Forelimb muscle (tissue), 1 donor: Measurements from ENCODE around the gene SUCLG2. TPM values are rescaled to one million over a fixed set of nuclear protein-coding genes. Genes with fewer than 3 reads are reported as not detected.

Experiments
- DNase-seq: peaks from one replicate; pipeline ENCODE4 v3.0.0-alpha.2; 2013; ENCODE audit warnings: low read depth
- polyA plus RNA-seq: library from polyadenylated mRNA; unstranded; fragments of 120-200 nt; gene quantifications from one replicate; pipeline ENCODE4 v1.2.1, GENCODE V29; 2013; ENCODE audit not compliant: insufficient read length

SUCLG2 gene
- polyA plus RNA-seq, 1 donor: 31.6 TPM

DNA sequence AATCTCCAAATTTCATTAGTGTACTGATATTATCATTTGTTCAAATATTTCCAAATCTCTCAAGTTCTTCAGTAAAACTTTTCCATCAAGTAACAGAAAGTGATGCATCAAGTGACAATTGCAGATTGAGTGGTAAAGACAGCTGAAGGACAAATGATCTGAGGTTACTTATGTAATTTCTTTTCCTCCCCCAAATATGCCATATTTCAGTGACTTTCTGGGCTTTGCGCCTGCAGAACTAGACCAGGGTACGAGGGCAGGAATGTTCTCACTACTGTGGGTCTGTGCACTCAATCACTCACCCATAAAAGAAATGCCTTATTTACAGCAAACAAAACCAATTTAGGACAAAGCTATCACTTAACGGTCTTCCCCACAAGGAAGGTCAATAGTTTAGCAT, 4.7 kb downstream of the SUCLG2 start:
- no peak for DNase-seq

GRCh38 chr3:67648701-67649100, 5.7 kb downstream of the SUCLG2 start:
- DNase-seq: no peak

DNA sequence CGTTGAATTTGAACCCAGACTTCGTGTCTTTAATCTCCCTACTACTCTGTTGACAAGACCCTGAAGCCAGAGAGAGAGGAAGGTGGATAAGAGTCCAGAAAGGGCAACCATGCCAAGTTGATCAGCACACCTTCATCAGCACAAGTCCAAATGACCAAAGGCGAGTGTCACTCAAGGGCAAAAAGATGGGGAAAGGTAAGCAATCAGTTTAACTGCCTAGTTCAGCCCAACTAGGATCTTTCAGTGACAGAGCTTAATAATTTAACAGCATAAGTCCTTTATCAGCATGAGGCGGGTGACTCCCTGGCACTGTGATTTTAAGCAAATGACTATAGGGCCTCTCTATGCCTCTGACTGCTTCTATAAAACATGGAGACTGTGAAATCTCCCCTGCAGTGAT, 6.2 kb downstream of the SUCLG2 start:
- no peak for DNase-seq

DNA sequence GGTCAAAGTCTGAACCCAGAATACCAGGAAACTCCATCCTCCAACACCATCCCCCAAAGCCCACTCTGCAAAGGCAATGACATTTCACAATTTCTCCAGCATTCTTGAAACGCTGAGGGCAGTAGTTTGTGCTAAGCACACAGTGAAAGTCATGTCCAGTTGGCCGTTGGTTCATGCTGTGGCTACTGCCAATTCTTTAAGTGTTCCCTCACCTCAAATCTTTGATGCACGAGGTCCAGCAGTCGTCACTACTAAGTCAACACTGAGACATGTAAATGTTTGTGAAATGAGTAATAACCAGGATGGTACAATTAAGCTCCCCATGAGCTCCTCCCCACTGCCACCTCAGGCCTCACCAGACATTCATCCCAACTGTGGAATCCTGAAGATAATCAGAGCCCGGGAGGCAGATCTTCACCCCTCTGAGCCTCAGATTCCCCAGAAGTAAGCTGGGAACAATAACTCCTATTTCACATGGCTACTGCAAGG, 7.0 kb downstream of the SUCLG2 start:
- DNase-seq: no peak

DNA sequence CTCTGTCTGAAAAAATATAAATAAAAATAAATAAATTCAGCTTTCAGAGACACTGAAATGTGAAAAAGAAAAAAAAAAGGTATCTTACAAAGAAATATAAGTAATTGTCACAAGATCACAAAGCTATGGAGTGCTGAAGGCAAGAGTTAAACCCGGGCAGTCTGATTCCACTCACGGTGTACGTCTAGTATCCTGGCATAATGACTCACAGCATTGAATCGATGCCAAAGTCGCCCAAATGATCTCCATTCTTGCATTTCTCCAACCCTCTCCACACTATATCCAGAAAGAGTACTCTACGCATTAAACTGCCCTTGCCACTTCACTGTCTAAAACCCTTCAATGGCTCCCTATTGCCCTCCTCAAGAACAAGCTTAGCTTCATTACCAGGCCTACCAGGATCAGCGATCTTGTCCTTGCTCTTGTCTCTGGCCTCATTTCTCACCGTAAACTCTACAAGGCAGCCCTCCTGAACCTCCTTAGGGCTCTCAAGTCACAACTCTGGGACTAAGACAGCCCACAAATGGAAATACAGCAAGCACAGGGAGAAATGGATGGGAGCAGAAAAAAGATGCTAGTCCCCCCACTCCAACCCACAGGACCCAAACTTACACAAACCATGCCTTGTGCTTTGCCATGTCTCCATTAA, 7.7 kb downstream of the SUCLG2 start:
- DNase-seq: no peak

DNA sequence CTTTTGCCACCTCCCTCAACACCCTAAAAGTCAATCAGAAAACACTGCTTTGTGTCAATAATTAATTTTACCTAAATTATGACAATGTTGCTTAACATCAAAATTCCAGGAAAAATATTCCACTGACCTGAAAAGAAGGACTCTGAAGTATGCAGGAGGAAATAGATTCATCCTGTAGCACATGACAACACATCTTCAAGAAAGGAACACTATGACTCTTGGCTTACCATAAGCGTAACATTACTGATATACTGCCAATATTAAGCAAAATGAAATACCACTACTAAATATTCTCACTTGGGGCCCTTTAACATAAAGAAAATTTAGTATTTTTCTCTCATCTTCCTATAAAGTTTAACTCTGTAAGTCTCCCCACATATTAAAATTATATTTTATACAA, 9.6 kb downstream of the SUCLG2 start:
- no peak for DNase-seq

DNA sequence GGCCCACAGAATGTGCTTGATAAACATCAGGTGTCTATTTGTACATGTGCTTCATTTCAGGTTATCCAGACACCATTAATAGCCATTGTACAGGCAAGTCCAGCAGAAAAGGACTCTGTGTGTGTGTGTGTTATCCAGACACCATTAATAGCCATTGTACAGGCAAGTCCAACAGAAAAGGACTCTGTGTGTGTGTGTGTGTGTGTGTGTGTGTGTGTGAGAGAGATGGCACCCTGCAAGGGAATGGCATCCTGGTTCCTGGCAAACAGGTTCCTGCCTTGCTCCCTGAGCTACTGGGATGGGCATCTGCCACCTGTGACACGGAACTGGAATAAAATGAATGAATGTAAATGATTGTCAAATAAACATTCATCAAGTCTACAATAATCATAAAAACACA, 11.7 kb downstream of the SUCLG2 start:
- DNase-seq: no peak

DNA sequence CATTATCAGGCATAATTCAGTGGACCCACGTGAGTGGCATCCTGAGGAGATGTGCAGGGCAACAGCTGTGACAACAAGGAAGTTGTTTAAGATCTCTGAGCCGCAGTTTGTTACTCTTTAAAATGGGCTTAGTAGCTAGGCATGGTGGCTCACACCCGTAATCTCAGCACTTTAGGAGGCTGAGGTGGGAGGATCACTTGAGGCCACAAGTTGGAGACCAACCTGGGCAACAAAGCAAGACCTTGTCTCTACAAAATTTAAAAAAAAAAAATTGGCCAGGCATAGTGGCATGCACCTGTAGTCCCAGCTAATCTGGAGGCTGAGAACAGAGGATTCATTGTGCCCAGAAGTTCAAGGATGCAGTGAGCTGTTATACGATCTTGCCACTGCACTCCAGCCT, 12.2 kb downstream of the SUCLG2 start:
- no peak for DNase-seq

DNA sequence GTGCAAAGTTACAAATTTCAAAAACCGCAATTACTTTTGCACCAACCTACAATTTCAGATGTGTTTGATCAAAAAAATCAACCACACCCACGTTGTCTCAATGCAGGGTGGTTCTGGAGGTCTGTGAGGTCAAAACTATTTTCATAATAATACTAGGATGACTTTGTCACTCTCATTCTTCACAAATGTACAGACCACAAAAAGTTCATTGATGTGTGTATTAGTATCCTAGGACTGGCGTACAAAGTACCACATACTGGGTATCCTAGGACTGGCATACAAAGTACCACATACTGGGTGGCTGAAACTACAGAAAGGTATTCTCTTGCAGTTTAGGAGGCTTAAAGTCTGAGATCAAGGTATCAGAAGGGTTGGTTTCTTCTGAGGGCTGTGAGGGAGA, 13.0 kb downstream of the SUCLG2 start:
- DNase-seq: no peak

DNA sequence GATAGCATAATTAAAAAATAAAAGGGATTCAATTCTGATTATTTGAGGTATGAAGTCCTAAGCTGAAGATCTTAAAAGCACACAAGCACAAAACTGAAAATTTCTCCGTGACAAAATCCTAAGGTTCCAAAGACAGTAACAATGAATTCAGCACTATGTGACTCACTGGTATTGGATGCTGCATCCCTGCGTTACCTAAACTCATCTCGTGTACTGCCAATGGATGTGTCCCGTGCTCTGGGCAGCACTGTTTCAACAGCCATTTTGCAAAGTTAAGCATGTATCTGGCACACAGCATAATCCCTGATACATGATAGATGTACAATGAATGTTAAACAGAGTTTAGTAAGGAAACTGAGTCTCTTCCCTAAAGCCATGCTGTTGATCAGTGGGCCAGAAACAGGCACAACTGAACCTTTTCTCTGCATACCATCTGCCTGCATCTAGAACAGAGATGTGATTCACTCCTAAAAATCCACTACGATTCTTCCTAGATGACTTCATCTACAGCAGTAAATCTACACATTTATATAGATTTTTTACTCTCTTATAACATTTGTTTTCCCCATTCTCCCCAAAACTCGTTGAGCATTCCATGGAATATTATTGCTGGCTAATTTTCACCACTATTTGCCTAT, 14.3 kb downstream of the SUCLG2 start:
- DNase-seq: no peak

DNA sequence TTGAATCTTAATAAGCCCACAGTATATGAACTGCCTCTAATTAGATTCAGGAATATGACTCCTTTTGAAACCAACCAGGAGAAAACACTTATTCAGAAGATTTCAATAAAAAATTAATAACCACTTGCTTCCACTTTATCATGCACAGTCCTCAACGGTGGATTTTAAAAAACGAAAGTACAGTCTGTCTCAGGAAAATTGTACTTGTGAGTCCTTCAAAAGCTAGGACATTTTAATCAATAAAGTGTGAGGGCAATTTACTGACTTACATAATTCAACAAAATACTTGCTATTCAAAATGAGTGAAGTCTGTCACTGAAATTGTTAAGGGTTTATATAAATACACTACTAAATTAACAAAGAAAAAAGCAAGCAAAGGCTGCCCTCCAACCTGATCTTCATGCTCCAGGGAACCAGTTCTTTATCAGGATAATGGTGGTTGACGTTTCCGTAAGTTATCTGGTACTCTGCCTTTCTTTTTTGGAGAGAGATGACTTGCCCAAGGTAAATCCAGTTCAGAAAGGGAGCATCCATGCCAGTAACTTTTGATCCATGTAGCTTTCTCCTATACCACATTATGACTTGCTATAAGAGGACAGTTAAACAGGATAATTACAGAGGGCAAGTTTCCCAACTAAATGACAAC, 17.0 kb downstream of the SUCLG2 start:
- DNase-seq: no peak

DNA sequence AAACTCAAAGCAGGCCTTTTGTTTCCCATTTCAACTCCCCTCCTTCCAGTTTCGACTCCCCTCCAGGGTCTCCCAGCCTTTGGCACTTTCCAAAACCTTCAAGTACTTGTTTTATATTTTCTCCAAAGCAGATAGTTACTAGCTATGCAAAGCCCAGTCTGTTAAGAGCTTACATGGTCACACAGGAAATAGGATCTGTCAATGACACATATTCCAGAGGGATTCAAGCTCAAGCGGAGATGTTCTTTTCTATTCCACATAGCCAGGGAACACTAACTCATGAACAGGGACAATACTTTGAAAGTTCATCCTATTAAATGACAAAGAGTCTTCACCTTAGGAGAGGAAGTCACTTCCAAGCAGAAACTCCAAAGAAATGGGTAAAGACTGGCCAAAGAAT, 18.6 kb downstream of the SUCLG2 start:
- no peak for DNase-seq

- DNase-seq: no peak
These were observed 19.2 kb downstream of the SUCLG2 start for GRCh38 chr3:67635257-67635656.

GRCh38 chr3:67630666-67631362, 23.6 kb downstream of the SUCLG2 start:
- DNase-seq: no peak

DNA sequence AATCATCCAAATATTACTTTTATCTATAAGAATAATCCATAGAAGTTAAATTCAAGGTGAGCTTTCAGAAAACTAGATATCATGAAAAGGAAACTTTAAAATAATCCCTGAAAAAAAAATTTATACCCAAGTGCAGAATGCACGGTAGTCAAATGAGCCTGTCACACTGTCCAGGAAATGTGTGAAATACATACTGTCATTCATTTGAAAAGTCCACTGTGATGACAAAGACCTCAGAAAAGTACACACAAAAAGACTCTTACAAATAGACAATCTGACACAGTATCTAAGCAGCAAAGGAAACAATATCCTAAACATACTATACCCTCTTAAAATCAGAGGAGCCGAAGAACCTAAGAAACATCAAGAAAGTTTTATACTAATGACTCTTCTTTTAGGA, 29.7 kb downstream of the SUCLG2 start:
- no peak for DNase-seq

- DNase-seq: no peak
These were observed 30.3 kb downstream of the SUCLG2 start for GRCh38 chr3:67624078-67624477.

DNA sequence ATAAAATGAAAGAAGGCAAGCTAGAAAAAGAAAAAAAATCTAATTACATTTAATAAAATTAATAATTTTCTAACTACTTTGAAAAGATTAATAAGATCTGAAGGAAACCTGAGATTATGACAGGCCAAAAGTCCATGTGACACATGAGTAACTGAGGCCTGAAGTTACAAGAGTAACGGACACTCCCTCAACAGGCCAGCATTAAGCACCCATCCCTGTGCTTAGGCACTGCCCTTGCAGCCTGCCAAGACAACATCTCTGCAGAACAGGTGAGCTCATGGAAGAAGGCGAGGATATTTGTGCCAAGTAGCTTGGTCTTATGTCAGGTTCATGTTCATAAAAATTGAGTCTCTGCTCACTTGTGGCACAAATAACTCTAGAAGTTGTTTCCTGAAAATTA, 31.8 kb downstream of the SUCLG2 start:
- no peak for DNase-seq

DNA sequence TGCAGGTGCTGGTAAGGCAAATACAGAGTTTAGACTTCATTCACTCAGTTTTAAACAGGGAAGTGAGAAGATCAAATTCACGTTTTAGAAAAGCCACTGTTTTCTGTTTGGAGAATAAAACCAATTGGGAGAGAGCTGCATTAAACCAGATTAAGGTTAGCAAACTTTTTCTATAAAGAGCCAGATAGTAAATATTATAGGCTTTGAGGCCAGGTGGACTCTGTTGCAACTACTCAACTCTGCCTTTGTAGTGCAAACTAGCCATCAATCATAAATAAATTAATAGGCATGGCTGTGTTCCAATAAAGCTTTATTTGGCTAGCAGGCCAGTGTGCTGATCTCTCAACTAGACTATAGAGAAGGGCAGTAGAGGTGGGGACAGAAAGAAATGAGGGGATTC, 33.5 kb downstream of the SUCLG2 start:
- DNase-seq: no peak

DNA sequence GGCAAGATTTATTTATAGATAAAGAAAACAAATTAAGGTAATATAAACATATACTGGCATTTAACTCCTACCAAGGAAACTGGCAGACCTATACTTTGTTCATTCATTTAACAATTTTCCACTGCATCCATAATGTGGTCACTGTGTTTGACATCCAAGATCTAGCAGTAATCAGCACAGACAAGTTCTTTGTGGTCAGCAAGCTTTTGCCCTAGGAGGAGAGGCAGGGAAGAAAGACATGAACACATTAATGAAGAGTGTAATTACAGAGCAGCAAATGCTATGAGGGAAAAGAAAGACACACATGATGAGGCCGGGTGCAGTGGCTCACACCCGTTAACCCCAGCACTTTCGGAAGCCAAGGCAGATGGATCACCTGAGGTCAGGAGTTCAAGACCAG, 34.4 kb downstream of the SUCLG2 start:
- no peak for DNase-seq

GRCh38 chr3:67617518-67617917, 36.9 kb downstream of the SUCLG2 start:
- no peak for DNase-seq

DNA sequence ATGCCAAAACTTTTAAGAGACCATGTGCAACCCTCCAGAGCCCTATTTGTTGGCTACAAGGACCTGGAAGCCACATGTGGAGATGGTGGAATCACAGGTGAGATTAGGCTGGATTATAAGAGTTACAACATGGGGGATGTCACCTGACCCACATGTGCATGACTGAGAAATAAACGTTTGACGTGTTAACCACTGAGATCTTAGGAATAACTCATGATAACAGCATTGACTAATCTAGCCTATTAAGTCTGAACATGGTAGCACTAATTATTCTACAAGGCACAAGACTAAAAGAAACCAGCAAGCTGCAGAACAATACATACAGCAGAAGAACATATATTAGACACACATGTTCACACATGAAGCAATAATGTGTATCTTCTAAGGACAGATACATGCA, 38.4 kb downstream of the SUCLG2 start:
- no peak for DNase-seq

GRCh38 chr3:67614195-67614594, 40.2 kb downstream of the SUCLG2 start:
- no peak for DNase-seq

- no peak for DNase-seq
These were observed 44.0 kb downstream of the SUCLG2 start for GRCh38 chr3:67610458-67610857.
